K562 (cell line): ENCODE results near the gene PRDM8. TPM values are rescaled to one million over a fixed set of nuclear protein-coding genes. Genes with fewer than 3 reads are reported as not detected.

Source experiments
- ATAC-seq: fragments of 200-7000 bp; cut with Tn5 transposase; 3 replicates; pipeline ENCODE4 v1.9.1; 2020; ENCODE audit warnings: moderate library complexity
- BruUV-seq: library from RNA; stranded (reverse); fragments of 400-500 nt; replicated peaks from 2 replicates; lab custom pipeline; 2021; lab: Mats Ljungman, UMichigan
- CTCF ChIA-PET: fragments of 300-600 bp; formaldehyde crosslinking; extraction: SDS; loops from one replicate; lab custom pipeline; 2021; ENCODE audit warnings: low intra/inter-chr PET ratio; lab: Yijun Ruan, JAX
- POLR2A ChIA-PET: fragments of 300-600, 350-650 bp; sonication (Branson Sonifier 250); formaldehyde crosslinking; extraction: SDS; loops from one replicate; lab custom pipeline; 2021; ENCODE audit warnings: antibody characterized with exemption, inconsistent platforms; lab: Yijun Ruan, JAX
- DNase-seq, 4 experiments: peaks; one replicate each; pipeline versions ENCODE4 v3.0.0 to v3.0.0-alpha.2; 2011 to 2018; ENCODE audit warnings: low spot score in 3 of 4, mixed read lengths in 3 of 4; ENCODE audit errors: extremely low read depth in 1 of 4
- FAIRE-seq: peaks from 2 replicates; lab custom pipeline; 2011; peaks lifted over from hg19 to GRCh38; lab: Jason Lieb, UNC
- H2AFZ ChIP-seq: 2 replicates; pipeline ENCODE4 v1.6.0; 2011; ENCODE audit warnings: low read depth, low read length, control low read depth, inconsistent platforms
- H3K27ac ChIP-seq: fragments of 200-600 bp; 3 replicates; pipeline ENCODE4 v1.8.0; 2011; ENCODE audit warnings: low read depth, mild to moderate bottlenecking, control low read depth, inconsistent platforms, low read length, moderate library complexity, mixed read lengths; ENCODE audit errors: extremely low read depth
- H3K27me3 ChIP-seq, 2 experiments: fragments of 300-600 bp in 1 of 2; 2 replicates in 1 of 2; 3 replicates in 1 of 2; pipeline versions ENCODE4 v1.6.0 to v1.8.0; 2011; ENCODE audit warnings: inconsistent platforms in 2 of 2, low read length in 2 of 2, mild to moderate bottlenecking in 1 of 2, mixed read lengths in 1 of 2, moderate library complexity in 1 of 2; ENCODE audit not compliant: control insufficient read depth in 2 of 2, insufficient read depth in 2 of 2
- H3K36me3 ChIP-seq: fragments of 300-600 bp; 3 replicates; pipeline ENCODE4 v1.8.0; 2011; ENCODE audit warnings: mild to moderate bottlenecking, low read length, inconsistent platforms; ENCODE audit not compliant: control insufficient read depth, insufficient read depth
- H3K4me1 ChIP-seq, 2 experiments: fragments of 200-600 bp in 1 of 2; replicated peaks in 1 of 2; 2 replicates in 1 of 2; 3 replicates in 1 of 2; pipeline versions ENCODE4 v1.5.1 to v1.8.0; 2011; ENCODE audit warnings: inconsistent platforms in 2 of 2, low read length in 2 of 2, mild to moderate bottlenecking in 1 of 2, mixed read lengths in 1 of 2, moderate library complexity in 1 of 2; ENCODE audit not compliant: control insufficient read depth in 2 of 2, insufficient read depth in 2 of 2
- H3K4me2 ChIP-seq: 2 replicates; pipeline ENCODE4 v1.6.1; 2011; ENCODE audit warnings: low read length, control low read depth, inconsistent platforms, mixed read lengths; ENCODE audit not compliant: insufficient read depth
- H3K4me3 ChIP-seq: fragments of 200-600 bp; sonication (generic), shearing (Covaris generic); 2 replicates; pipeline ENCODE4 v1.5.1; 2016; ENCODE audit warnings: control low read depth, inconsistent platforms
- H3K79me2 ChIP-seq: fragments of 200-600 bp; 3 replicates; pipeline ENCODE4 v1.8.0; 2011; ENCODE audit warnings: low read length, inconsistent platforms; ENCODE audit not compliant: control insufficient read depth, insufficient read depth
- H3K9ac ChIP-seq, 2 experiments: 2 replicates each; pipeline versions ENCODE4 v1.6.0 to v1.6.1; 2011; ENCODE audit warnings: low read depth in 2 of 2, low read length in 2 of 2, control low read depth in 1 of 2, inconsistent platforms in 1 of 2, mild to moderate bottlenecking in 1 of 2, mixed read lengths in 1 of 2; ENCODE audit not compliant: insufficient read depth in 1 of 2
- H3K9me1 ChIP-seq: one replicate; pipeline ENCODE4 v1.6.0; 2011; ENCODE audit warnings: inconsistent platforms, mild to moderate bottlenecking, low read length, moderate library complexity; ENCODE audit not compliant: control insufficient read depth, insufficient read depth
- H3K9me3 ChIP-seq: replicated peaks from 2 replicates; pipeline ENCODE4 v1.5.1; 2011; ENCODE audit warnings: low read depth, low read length, inconsistent platforms; ENCODE audit not compliant: control insufficient read depth, insufficient read depth
- H4K20me1 ChIP-seq: replicated peaks from 2 replicates; pipeline ENCODE4 v1.6.1; 2011; ENCODE audit warnings: low read length, inconsistent platforms, mixed read lengths; ENCODE audit not compliant: control insufficient read depth, insufficient read depth
- BRCA1 ChIP-seq, 2 experiments: fragments of 450-650 bp in 1 of 2; sonication (generic) in 1 of 2; formaldehyde crosslinking in 1 of 2; IDR thresholded peaks; 2 replicates each; pipeline versions ENCODE4 v1.5.0 to v1.6.1; 2017 to 2020; ENCODE audit warnings: mild to moderate bottlenecking in 1 of 2, missing genetic modification reagents in 1 of 2
- KDM1A ChIP-seq, 2 experiments: fragments of 450-650 bp; IDR thresholded peaks; 2 replicates each; pipeline ENCODE4 v1.6.1; 2016; ENCODE audit warnings: mild to moderate bottlenecking in 2 of 2
- KDM5B ChIP-seq: fragments of 200-600 bp; sonication (generic); IDR thresholded peaks from 2 replicates; pipeline ENCODE4 v1.6.1; 2012; ENCODE audit warnings: low read depth, mild to moderate bottlenecking, moderate library complexity, low read length, control low read depth, inconsistent platforms; ENCODE audit not compliant: insufficient replicate concordance
- LARP7 ChIP-seq: fragments of 450-650 bp; IDR thresholded peaks from 2 replicates; pipeline ENCODE4 v1.6.1; 2016
- NCOA4 ChIP-seq: fragments of 450-650 bp; IDR thresholded peaks from 2 replicates; pipeline ENCODE4 v1.6.1; 2018; ENCODE audit warnings: mild to moderate bottlenecking; ENCODE audit not compliant: partially characterized antibody
- PTRF ChIP-seq: fragments of 450-650 bp; IDR thresholded peaks from 2 replicates; pipeline ENCODE4 v1.6.1; 2016; ENCODE audit warnings: mild to moderate bottlenecking, missing genetic modification characterization, missing compliant biosample characterization
- SFPQ ChIP-seq: fragments of 200-400 bp; formaldehyde crosslinking; IDR thresholded peaks from 2 replicates; pipeline ENCODE4 v1.6.1; 2017; ENCODE audit warnings: mild to moderate bottlenecking, low read depth, low read length, moderate library complexity
- STAT5A ChIP-seq: IDR thresholded peaks from 2 replicates; pipeline ENCODE4 v1.6.1; 2012; ENCODE audit warnings: low read length, inconsistent platforms, borderline replicate concordance
- ZNF224 ChIP-seq: sonication (generic); formaldehyde crosslinking; IDR thresholded peaks from 2 replicates; pipeline ENCODE4 v1.8.0; 2022; ENCODE audit warnings: mild to moderate bottlenecking, missing genetic modification reagents
- ZNF274 ChIP-seq: IDR thresholded peaks from 2 replicates; pipeline ENCODE4 v1.6.1; 2011; ENCODE audit warnings: low read depth, mild to moderate bottlenecking, low read length, moderate library complexity, borderline replicate concordance
- ZNF512 ChIP-seq: IDR thresholded peaks from 2 replicates; pipeline ENCODE4 v1.6.1; 2016; ENCODE audit warnings: missing genetic modification characterization, missing compliant biosample characterization
- ZNF764 ChIP-seq: fragments of 250-450 bp; sonication (Bioruptor Pico); IDR thresholded peaks from 2 replicates; pipeline ENCODE4 v1.4.0; 2020; ENCODE audit warnings: low read depth, mild to moderate bottlenecking, moderate library complexity
- WGBS: fragments of 100-300 bp; shearing (Covaris generic); methylation state at CpG from one replicate; pipeline ENCODE4 v1.1.6; 2016; ENCODE audit warnings: low coverage, mixed read lengths; ENCODE audit not compliant: insufficient coverage; ENCODE audit errors: missing lambda C conversion rate; 5-methylcytosine and 5-hydroxymethylcytosine counted together
- in situ Hi-C: fragments of 300-500 bp; cut with MboI; formaldehyde crosslinking; loops from 4 replicates; pipeline ENCODE4 v1.15.0; 2018; ENCODE audit warnings: inconsistent platforms, mixed read lengths
- intact Hi-C: fragments of 100-400 bp; cut with micrococcal nuclease; formaldehyde crosslinking; loops from 2 replicates; pipeline ENCODE4 v1.14.2; 2022
- polyA plus RNA-seq, 8 experiments: library from polyadenylated mRNA; depleted of rRNA in 4 of 8; stranded (reverse) in 5 of 8; unstranded in 3 of 8; fragments of >200 nt; fragmentation: Nextera tagmentation in 2 of 8; fragmentation: Illumina TruSeq in 1 of 8; extraction: Ambion mirVana in 2 of 8; extraction: Trizol in 1 of 8; gene quantifications; 2 replicates each; pipeline versions ENCODE4 v1.2.1 to v1.2.3, GENCODE V29; 2011 to 2014; ENCODE audit warnings: inconsistent platforms in 1 of 8, missing spikeins in 1 of 8
- total RNA-seq, 7 experiments: library from RNA; depleted of rRNA in 6 of 7; stranded (reverse); fragments of >200 nt in 6 of 7; fragmentation: Illumina TruSeq in 2 of 7; extraction: Trizol in 2 of 7; gene quantifications; 2 replicates each; pipeline versions ENCODE4 v1.2.1 to v1.2.3, GENCODE V29; 2011 to 2021; ENCODE audit warnings: low replicate concordance in 1 of 7

The PRDM8 gene
- total and polyA plus RNA-seq, 9 of the 15 experiments (the other 6 are each of a cell fraction or from before 2014, with no cell fraction given): 0.40 TPM; not detected in 8

DNA sequence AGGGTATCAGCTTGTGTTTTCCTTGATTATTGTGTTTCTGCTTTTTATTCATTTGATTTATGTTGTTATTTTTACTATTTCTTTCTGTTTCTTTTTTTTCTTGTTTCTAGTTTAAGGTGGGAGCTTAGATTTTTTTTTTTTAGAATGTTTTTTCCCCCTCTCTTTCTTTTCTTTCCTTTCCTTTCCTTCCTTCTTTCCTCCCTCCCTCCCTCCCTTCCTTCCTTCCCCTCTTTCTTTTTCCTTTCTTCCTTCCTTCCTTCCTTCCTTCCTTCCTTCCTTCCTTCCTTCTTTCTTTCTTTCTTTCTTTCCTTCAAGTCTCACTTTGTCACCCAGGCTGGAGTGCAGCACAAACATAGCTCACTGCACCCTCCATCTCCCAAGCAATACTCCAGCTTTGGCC, 31.4 kb upstream of the PRDM8 start:
- Histone ChIP-seq H3K27me3 (no peaks in the 10 kb centered on the region), H3K9me1 (no peaks in the 10 kb centered on the region), H3K4me2 (no peak overlapping the region), H3K4me1 (peaks cover 0 to 8% of the 10 kb centered on the region in 2 experiments; a peak in 4 of 5 replicates), H3K79me2 (no peaks in the 10 kb centered on the region), H3K27ac (no peak overlapping the region), H4K20me1 (no peaks in the 10 kb centered on the region), H3K9ac (no peak overlapping the region), H3K36me3 (no peaks in the 10 kb centered on the region), H3K4me3 (no peak overlapping the region), H3K9me3 (no peaks in the 10 kb centered on the region), H2AFZ (peak overlapping the region; percentile 53)
- ChIA-PET POLR2A (no interaction called here), CTCF (no interaction called here)
- ATAC-seq (no peak), DNase-seq (no peak), FAIRE-seq (no peak)
- no peak for TF ChIP-seq KDM1A (IDR thresholded peaks at IDR 0.05)
- TF ChIP-seq ZNF512: peak; percentile 81
- 0 out of 2 replicates have a peak, but pooled peaks have one; percentile 64 for TF ChIP-seq LARP7
- in situ Hi-C loops (no loop called here), intact Hi-C loops (no loop called here)
- no TSS peak for BruUV-seq

GRCh38 chr4:80171251-80171650, 26.1 kb upstream of the PRDM8 start:
- Histone ChIP-seq H3K9ac (no peak overlapping the region), H3K79me2 (no peaks in the 10 kb centered on the region), H3K27ac (no peak overlapping the region), H4K20me1 (no peaks in the 10 kb centered on the region), H3K9me3 (no peaks in the 10 kb centered on the region), H3K36me3 (no peaks in the 10 kb centered on the region), H2AFZ (0 out of 2 replicates have a peak overlapping the region, but pooled peaks have one; percentile 41), H3K4me2 (no peak overlapping the region), H3K27me3 (no peaks in the 10 kb centered on the region), H3K4me1 (peaks cover 0 to 13% of the 10 kb centered on the region in 2 experiments; a peak in 1 of 5 replicates), H3K9me1 (no peaks in the 10 kb centered on the region), H3K4me3 (no peak overlapping the region)
- 60% methylated on average over 1 of the region's 1 CpG for WGBS
- DNase-seq (no peak), ATAC-seq (no peak), FAIRE-seq (no peak)
- ChIA-PET POLR2A (interaction anchor here (1.1 to 1.4 kb wide), 2 partner anchors 14 to 21 kb away, joined by 4 to 5 read pairs; no protein-coding TSS in a partner anchor), CTCF (no interaction called here)
- intact Hi-C loops: no loop called here
- BruUV-seq: no TSS peak
- in situ Hi-C loops: no loop called here
- TF ChIP-seq BRCA1 (IDR thresholded peaks at IDR 0.05) (no peak), BRCA1 (CRISPR knock-in tag; IDR thresholded peaks at IDR 0.05) (no peak), ZNF224 (CRISPR knock-in tag) (no peak), NCOA4 (no peak), ZNF764 (no peak), ZNF274 (no peak), SFPQ (no peak), PTRF (no peak), STAT5A (no peak), KDM5B (no peak)
